B cell (primary cell): ENCODE data around the gene IYD. TPM values are rescaled to one million over a fixed set of nuclear protein-coding genes. Genes with fewer than 3 reads are reported as not detected.
A peak's percentile ranks its signal among the peaks of the same experiment; 100 is the strongest.

Experiments
- ATAC-seq: fragments of 200-7000 bp; cut with Tn5 transposase; one replicate; pipeline ENCODE4 v1.10.0; 2021; ENCODE audit warnings: low read depth, mild to moderate bottlenecking, moderate number of reproducible peaks, moderate library complexity
- CTCF ChIA-PET: fragments of 350-600 bp; sonication (Branson Sonifier 250); formaldehyde crosslinking; loops from one replicate; lab custom pipeline; 2021; ENCODE audit warnings: antibody characterized with exemption, inconsistent platforms; lab: Charles Lee
- POLR2A ChIA-PET: fragments of 350-600 bp; sonication (Branson Sonifier 250); formaldehyde crosslinking; loops from one replicate; lab custom pipeline; 2021; ENCODE audit warnings: antibody characterized with exemption; lab: Charles Lee
- DNase-seq: peaks from one replicate; pipeline ENCODE4 v3.0.0; 2013
- H2AFZ ChIP-seq: 2 replicates; pipeline ENCODE4 v1.6.1; 2012; ENCODE audit warnings: mild to moderate bottlenecking, low read depth, low read length; ENCODE audit not compliant: insufficient read depth, poor library complexity, severe bottlenecking
- H3K27ac ChIP-seq, 2 donors: 1 replicate in 1 of 2; 2 replicates in 1 of 2; pipeline ENCODE4 v1.5.1; 2012 to 2013; ENCODE audit warnings: low read length in 2 of 2, mild to moderate bottlenecking in 2 of 2, moderate library complexity in 1 of 2
- H3K27me3 ChIP-seq, 4 experiments: fragments of 200-600 bp in 1 of 4; sonication (generic) in 1 of 4; replicated peaks in 1 of 4; 1 replicate in 2 of 4; 2 replicates in 2 of 4; pipeline versions ENCODE4 v1.6.1 to v1.7.0; 2013 to 2016; ENCODE audit warnings: low read length in 3 of 4, mild to moderate bottlenecking in 2 of 4, mixed read lengths in 1 of 4, moderate library complexity in 1 of 4; ENCODE audit not compliant: insufficient read depth in 4 of 4, control insufficient read depth in 3 of 4; ENCODE audit errors: control extremely low read depth in 1 of 4
- H3K36me3 ChIP-seq, 2 experiments: replicated peaks in 1 of 2; 1 replicate in 1 of 2; 2 replicates in 1 of 2; pipeline versions ENCODE4 v1.6.1 to v1.7.1; 2013; ENCODE audit warnings: low read length in 1 of 2; ENCODE audit not compliant: insufficient read depth in 2 of 2, control insufficient read depth in 1 of 2; ENCODE audit errors: control extremely low read depth in 1 of 2, extremely low read depth in 1 of 2
- H3K4me1 ChIP-seq, 2 donors: fragments of 200-600 bp in 1 of 2; sonication (generic) in 1 of 2; 1 replicate in 1 of 2; 2 replicates in 1 of 2; pipeline versions ENCODE4 v1.5.1 to v1.6.1; 2013 to 2017; ENCODE audit warnings: low read length in 2 of 2; ENCODE audit not compliant: control insufficient read depth in 2 of 2, insufficient read depth in 2 of 2
- H3K4me2 ChIP-seq: replicated peaks from 2 replicates; pipeline ENCODE3; 2012; ENCODE audit warnings: mild to moderate bottlenecking, low read depth, low read length; ENCODE audit not compliant: poor library complexity, severe bottlenecking
- H3K4me3 ChIP-seq, 5 experiments: fragments of 200-600 bp in 1 of 5; sonication (generic) in 1 of 5; 1 replicate in 3 of 5; 2 replicates in 2 of 5; pipeline versions ENCODE4 v1.5.1 to v1.7.0; 2011 to 2016; ENCODE audit warnings: low read length in 4 of 5, mild to moderate bottlenecking in 4 of 5, low read depth in 2 of 5, control low read depth in 1 of 5, moderate library complexity in 1 of 5; ENCODE audit not compliant: insufficient read depth in 1 of 5; ENCODE audit errors: control extremely low read depth in 1 of 5, extremely low read depth in 1 of 5
- H3K79me2 ChIP-seq: fragments of 200-600 bp; sonication (generic); one replicate; pipeline ENCODE4 v1.6.0; 2016; ENCODE audit warnings: low read length; ENCODE audit not compliant: control insufficient read depth, insufficient read depth
- H3K9ac ChIP-seq: fragments of 200-600 bp; sonication (generic); 2 replicates; pipeline ENCODE4 v1.6.1; 2017; ENCODE audit warnings: mild to moderate bottlenecking, low read length, moderate library complexity
- H3K9me3 ChIP-seq, 3 donors: one replicate each; pipeline versions ENCODE4 v1.6.1 to v1.7.1; 2013; ENCODE audit warnings: low read length in 2 of 3; ENCODE audit not compliant: control insufficient read depth in 2 of 3, insufficient read depth in 1 of 3; ENCODE audit errors: control extremely low read depth in 1 of 3
- H4K20me1 ChIP-seq: 2 replicates; pipeline ENCODE4 v1.6.0; 2012; ENCODE audit warnings: mild to moderate bottlenecking, low read length; ENCODE audit not compliant: insufficient read depth, control insufficient read depth, poor library complexity, severe bottlenecking
- H3K27ac Mint-ChIP-seq: one replicate; pipeline ENCODE4 v1.8.0; 2021; ENCODE audit warnings: mixed read lengths
- H3K27me3 Mint-ChIP-seq: one replicate; pipeline ENCODE4 v1.8.0; 2021; ENCODE audit warnings: mixed read lengths
- H3K4me1 Mint-ChIP-seq: one replicate; pipeline ENCODE4 v1.8.0; 2021; ENCODE audit warnings: mixed read lengths
- H3K4me3 Mint-ChIP-seq: one replicate; pipeline ENCODE4 v1.8.0; 2021; ENCODE audit warnings: mixed read lengths
- H3K9me3 Mint-ChIP-seq: one replicate; pipeline ENCODE4 v1.8.0; 2022; ENCODE audit warnings: mixed read lengths; ENCODE audit not compliant: insufficient read depth
- EZH2 ChIP-seq: IDR thresholded peaks from 2 replicates; pipeline ENCODE4 v1.6.1; 2012; ENCODE audit warnings: borderline replicate concordance, low read depth, mild to moderate bottlenecking, moderate library complexity, low read length; ENCODE audit not compliant: insufficient read depth, poor library complexity, severe bottlenecking
- WGBS: methylation state at CpG from one replicate; pipeline ENCODE4 v1.1.5; 2013; ENCODE audit warnings: missing lambda C conversion rate; ENCODE audit not compliant: insufficient coverage; 5-methylcytosine and 5-hydroxymethylcytosine counted together
- intact Hi-C: fragments of 100-400 bp; cut with micrococcal nuclease; formaldehyde crosslinking; loops from one replicate; pipeline ENCODE4 v1.10.0; 2022
- polyA plus RNA-seq: library from polyadenylated mRNA; depleted of rRNA; stranded (reverse); fragments of >200 nt; gene quantifications from 2 replicates; pipeline ENCODE4 v1.2.3, GENCODE V29; 2012
- total RNA-seq, 2 donors: library from RNA; stranded (reverse); fragments of 120-200 nt in 1 of 2; gene quantifications; 1 replicate in 1 of 2; 2 replicates in 1 of 2; pipeline versions ENCODE4 v1.2.3 to v1.2.4, GENCODE V29; 2013 to 2022
- TF ChIP-seq, protein P1 (sequence below): fragments of 200-600 bp; IDR thresholded peaks from one replicate; pipeline ENCODE4 v1.8.0; 2022; ENCODE audit warnings: antibody characterized with exemption, mild to moderate bottlenecking

Gene IYD
- total and polyA plus RNA-seq, 2 donors (not counting 1 experiment from before 2014, with no cell fraction given) = not detected

DNA sequence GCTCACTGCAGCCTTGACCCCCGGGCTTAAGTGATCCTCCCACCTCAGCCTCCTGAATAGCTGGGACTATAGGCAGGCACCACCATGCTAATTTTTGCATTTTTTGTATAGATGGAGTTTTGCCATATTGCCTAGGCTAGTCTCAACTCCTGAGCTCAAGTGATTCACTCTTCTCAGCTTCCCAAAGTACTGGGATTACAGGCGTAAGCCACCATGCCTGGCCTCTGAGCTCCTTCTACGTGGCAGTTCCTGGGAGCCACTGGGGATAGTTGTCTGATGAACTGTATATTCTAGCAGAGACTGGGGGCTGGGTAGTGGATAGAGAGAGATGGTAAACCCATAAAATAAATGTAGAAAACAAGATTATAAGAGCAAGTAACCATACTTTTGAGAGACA, 26.1 kb downstream of the IYD start:
- CTCF ChIA-PET = interaction anchor here (0.7 to 4.2 kb wide), 36 partner anchors 8 to 496 kb away, joined by 3 to 98 read pairs (median 3); partner anchors contain the start of gene IYD
- WGBS = no CpG with 5 or more reads among the region's 3 CpGs

DNA sequence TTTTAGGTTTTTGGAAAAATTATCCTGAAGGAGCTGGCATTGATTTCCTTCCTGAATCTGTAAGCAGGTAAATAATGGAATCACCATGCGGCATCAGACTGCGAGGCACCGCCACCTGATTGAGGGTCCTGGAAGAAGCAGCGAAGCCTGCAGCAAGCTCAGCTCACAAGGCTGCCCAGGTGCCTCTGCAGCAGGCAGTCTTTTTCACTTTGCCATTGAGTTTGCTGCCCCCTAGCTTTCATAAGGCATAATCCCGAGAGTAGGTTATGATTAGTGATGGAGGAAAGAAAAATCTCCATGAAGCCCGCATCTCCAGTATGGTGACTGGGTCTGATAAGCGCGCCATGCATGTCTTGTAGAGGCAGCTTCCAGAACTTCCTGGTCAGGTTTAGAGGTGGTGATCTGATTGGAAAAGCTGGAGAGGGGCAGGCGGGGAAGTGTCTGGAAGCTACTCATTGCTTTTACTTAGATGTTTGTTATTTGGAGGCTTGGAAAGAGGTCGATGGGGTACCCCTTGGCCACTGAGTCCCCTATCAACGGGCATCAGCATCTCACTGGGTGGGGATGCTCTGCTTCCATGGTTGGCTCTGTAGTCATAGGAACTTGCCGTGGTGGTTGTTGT, 26.7 kb downstream of the IYD start:
- intact Hi-C loops = no loop called here
- ATAC-seq = peak; percentile 74

More for the DNA sequence above, 26.1 kb downstream of the IYD start:
- Histone ChIP-seq H3K27me3 (peaks cover 0 to 6% (median 1%) of the 10 kb centered on the region in 4 experiments), H3K79me2 (no peaks in the 10 kb centered on the region), H3K9ac (no peak overlapping the region), H3K9me3 (no peaks in the 10 kb centered on the region), H3K4me2 (no peak overlapping the region), H4K20me1 (no peaks in the 10 kb centered on the region), H3K27ac (no peak overlapping the region), H3K4me3 (no peak overlapping the region), H3K4me1 (no peaks in the 10 kb centered on the region), H2AFZ (no peak overlapping the region), H3K36me3 (no peaks in the 10 kb centered on the region)
- H3K4me1 Mint-ChIP-seq = no peaks in the 10 kb centered on the region
- no peak overlapping the region for H3K27ac Mint-ChIP-seq
- peaks cover 29% of the 10 kb centered on the region for H3K27me3 Mint-ChIP-seq
- DNase-seq (no peak), ATAC-seq (no peak)
- H3K4me3 Mint-ChIP-seq = no peak overlapping the region
- POLR2A ChIA-PET = interaction anchor here (1.1 kb wide), 1 partner anchor 441 kb away, joined by 3 read pairs; no protein-coding TSS in a partner anchor
- TF ChIP-seq EZH2 = no peak
- TF ChIP-seq, protein P1, sequence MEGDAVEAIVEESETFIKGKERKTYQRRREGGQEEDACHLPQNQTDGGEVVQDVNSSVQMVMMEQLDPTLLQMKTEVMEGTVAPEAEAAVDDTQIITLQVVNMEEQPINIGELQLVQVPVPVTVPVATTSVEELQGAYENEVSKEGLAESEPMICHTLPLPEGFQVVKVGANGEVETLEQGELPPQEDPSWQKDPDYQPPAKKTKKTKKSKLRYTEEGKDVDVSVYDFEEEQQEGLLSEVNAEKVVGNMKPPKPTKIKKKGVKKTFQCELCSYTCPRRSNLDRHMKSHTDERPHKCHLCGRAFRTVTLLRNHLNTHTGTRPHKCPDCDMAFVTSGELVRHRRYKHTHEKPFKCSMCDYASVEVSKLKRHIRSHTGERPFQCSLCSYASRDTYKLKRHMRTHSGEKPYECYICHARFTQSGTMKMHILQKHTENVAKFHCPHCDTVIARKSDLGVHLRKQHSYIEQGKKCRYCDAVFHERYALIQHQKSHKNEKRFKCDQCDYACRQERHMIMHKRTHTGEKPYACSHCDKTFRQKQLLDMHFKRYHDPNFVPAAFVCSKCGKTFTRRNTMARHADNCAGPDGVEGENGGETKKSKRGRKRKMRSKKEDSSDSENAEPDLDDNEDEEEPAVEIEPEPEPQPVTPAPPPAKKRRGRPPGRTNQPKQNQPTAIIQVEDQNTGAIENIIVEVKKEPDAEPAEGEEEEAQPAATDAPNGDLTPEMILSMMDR = no peak
- H3K9me3 Mint-ChIP-seq = no peaks in the 10 kb centered on the region
- intact Hi-C loops = no loop called here

More for the DNA sequence above, 26.7 kb downstream of the IYD start:
- Histone ChIP-seq H2AFZ (no peak overlapping the region), H3K4me3 (no peak overlapping the region), H3K4me2 (no peak overlapping the region), H3K9ac (no peak overlapping the region), H3K9me3 (no peaks in the 10 kb centered on the region), H4K20me1 (no peaks in the 10 kb centered on the region), H3K79me2 (no peaks in the 10 kb centered on the region), H3K27ac (no peak overlapping the region), H3K27me3 (peaks cover 0 to 7% (median under 1%) of the 10 kb centered on the region in 4 experiments), H3K4me1 (no peaks in the 10 kb centered on the region), H3K36me3 (no peaks in the 10 kb centered on the region)
- Mint-ChIP-seq H3K27me3 (peaks cover 26% of the 10 kb centered on the region), H3K27ac (no peak overlapping the region), H3K9me3 (no peaks in the 10 kb centered on the region), H3K4me1 (no peaks in the 10 kb centered on the region), H3K4me3 (no peak overlapping the region)
- no peak for TF ChIP-seq EZH2
- TF ChIP-seq, protein P1 = peak; percentile 84
- POLR2A ChIA-PET = no interaction called here
- DNase-seq = peak; percentile 65
- CTCF ChIA-PET = interaction anchor here (0.6 to 4.2 kb wide), 39 partner anchors 8 to 929 kb away, joined by 3 to 98 read pairs (median 4); partner anchors contain the start of gene IYD
- 37% methylated on average over 10 of the region's 12 CpGs for WGBS
